WTC11 (cell line): ENCODE measurements around the gene LTA. TPM values are rescaled to one million over a fixed set of nuclear protein-coding genes. Genes with fewer than 3 reads are reported as not detected.

Experiments
- AR ChIP-seq: fragments of 250-450 bp; sonication (Bioruptor Pico); IDR thresholded peaks from 2 replicates; pipeline ENCODE4 v1.9.0; 2021; ENCODE audit warnings: mild to moderate bottlenecking
- ARID4B ChIP-seq: sonication (generic); formaldehyde crosslinking; IDR thresholded peaks from 2 replicates; pipeline ENCODE4 v1.8.0; 2023; ENCODE audit warnings: missing genetic modification reagents, mild to moderate bottlenecking, borderline replicate concordance
- E2F4 ChIP-seq: sonication (generic); formaldehyde crosslinking; IDR thresholded peaks from 2 replicates; pipeline ENCODE4 v1.8.1; 2022; ENCODE audit warnings: low read depth, mild to moderate bottlenecking, moderate library complexity, missing genetic modification reagents, borderline replicate concordance
- ETV6 ChIP-seq: sonication (generic); formaldehyde crosslinking; IDR thresholded peaks from 2 replicates; pipeline ENCODE4 v1.8.1; 2022; ENCODE audit warnings: mild to moderate bottlenecking, missing genetic modification reagents
- FOXP1 ChIP-seq: sonication (generic); formaldehyde crosslinking; IDR thresholded peaks from 2 replicates; pipeline ENCODE4 v1.8.0; 2022; ENCODE audit warnings: missing genetic modification reagents, mild to moderate bottlenecking, moderate library complexity, borderline replicate concordance
- HMGA2 ChIP-seq: fragments of 250-450 bp; sonication (Bioruptor Pico); IDR thresholded peaks from 2 replicates; pipeline ENCODE4 v1.4.0; 2021; ENCODE audit warnings: mild to moderate bottlenecking, moderate library complexity
- HMGXB4 ChIP-seq: sonication (generic); formaldehyde crosslinking; IDR thresholded peaks from 2 replicates; pipeline ENCODE4 v1.8.1; 2023; ENCODE audit warnings: mild to moderate bottlenecking, moderate library complexity, missing genetic modification reagents
- KAT7 ChIP-seq: sonication (generic); formaldehyde crosslinking; IDR thresholded peaks from 2 replicates; pipeline ENCODE4 v1.8.1; 2023; ENCODE audit warnings: missing genetic modification reagents, mild to moderate bottlenecking, borderline replicate concordance
- MAX ChIP-seq: sonication (generic); formaldehyde crosslinking; IDR thresholded peaks from 2 replicates; pipeline ENCODE4 v1.8.0; 2022; ENCODE audit warnings: mild to moderate bottlenecking, missing genetic modification reagents
- NFE2L1 ChIP-seq: sonication (generic); formaldehyde crosslinking; IDR thresholded peaks from 2 replicates; pipeline ENCODE4 v1.8.1; 2023; ENCODE audit warnings: missing genetic modification reagents
- NR2C2 ChIP-seq: sonication (generic); formaldehyde crosslinking; IDR thresholded peaks from 2 replicates; pipeline ENCODE4 v1.8.0; 2022; ENCODE audit warnings: mild to moderate bottlenecking, missing genetic modification reagents
- SOX15 ChIP-seq: fragments of 250-450 bp; sonication (Bioruptor Pico); IDR thresholded peaks from 2 replicates; pipeline ENCODE4 v1.9.0; 2021; ENCODE audit warnings: mild to moderate bottlenecking
- TEAD1 ChIP-seq: sonication (generic); formaldehyde crosslinking; IDR thresholded peaks from 2 replicates; pipeline ENCODE4 v1.8.0; 2022; ENCODE audit warnings: mild to moderate bottlenecking, missing genetic modification reagents
- USF1 ChIP-seq: sonication (generic); formaldehyde crosslinking; IDR thresholded peaks from 2 replicates; pipeline ENCODE4 v1.8.0; 2022; ENCODE audit warnings: mild to moderate bottlenecking, missing genetic modification reagents
- ZBTB43 ChIP-seq: sonication (generic); formaldehyde crosslinking; IDR thresholded peaks from 2 replicates; pipeline ENCODE4 v1.8.1; 2023; ENCODE audit warnings: mild to moderate bottlenecking, missing genetic modification reagents
- ZMAT4 ChIP-seq: fragments of 250-450 bp; sonication (Bioruptor Pico); IDR thresholded peaks from 2 replicates; pipeline ENCODE4 v1.9.0; 2021; ENCODE audit warnings: mild to moderate bottlenecking
- ZNF232 ChIP-seq: sonication (generic); formaldehyde crosslinking; IDR thresholded peaks from 2 replicates; pipeline ENCODE4 v1.8.0; 2022; ENCODE audit warnings: mild to moderate bottlenecking, missing genetic modification reagents
- ZNF317 ChIP-seq: sonication (generic); formaldehyde crosslinking; IDR thresholded peaks from 2 replicates; pipeline ENCODE4 v1.8.1; 2023; ENCODE audit warnings: low read depth, mild to moderate bottlenecking, moderate library complexity, missing genetic modification reagents, borderline replicate concordance
- ZNF416 ChIP-seq: fragments of 250-450 bp; sonication (Bioruptor Pico); IDR thresholded peaks from 2 replicates; pipeline ENCODE4 v1.9.0; 2021; ENCODE audit warnings: mild to moderate bottlenecking, inconsistent platforms
- total RNA-seq: library from RNA; stranded (reverse); gene quantifications from 3 replicates; pipeline ENCODE4 v1.2.3, GENCODE V29; 2021

The LTA gene
- total RNA-seq, 1 experiment from 2014 or later, result 0.46 TPM

GRCh38 chr6:31620586-31621319 lies 48.7 kb downstream of the LTA start, which contains the start of gene PRRC2A (continued):
- TF ChIP-seq NR2C2 (CRISPR knock-in tag) (no peak), ETV6 (no peak), ARID4B (CRISPR knock-in tag) (peak; percentile 55; the same call in 1 of the 2 replicates), ZNF317 (CRISPR knock-in tag) (0 out of 2 replicates have a peak, but pooled peaks have one; percentile 15), E2F4 (CRISPR knock-in tag) (peak; percentile 35; the same call in 1 of the 2 replicates), KAT7 (CRISPR knock-in tag) (peak; percentile 93; the same call in 1 of the 2 replicates), ZBTB43 (CRISPR knock-in tag) (peak; percentile 77; the same call in 1 of the 2 replicates), HMGXB4 (CRISPR knock-in tag) (peak; percentile 59), SOX15 (CRISPR knock-in tag) (no peak), USF1 (peak; percentile 32; the same call in 1 of the 2 replicates), HMGA2 (CRISPR knock-in tag) (no peak), TEAD1 (CRISPR knock-in tag) (0 out of 2 replicates have a peak, but pooled peaks have one; percentile 49), MAX (CRISPR knock-in tag) (peak; percentile 33; the same call in 1 of the 2 replicates), ZNF232 (CRISPR knock-in tag) (peak; percentile 62; the same call in 1 of the 2 replicates), FOXP1 (CRISPR knock-in tag) (peak; percentile 30; the same call in 1 of the 2 replicates), ZNF416 (peak; percentile 23; the same call in 1 of the 2 replicates), ZMAT4 (no peak), NFE2L1 (CRISPR knock-in tag) (no peak), AR (CRISPR knock-in tag) (no peak; the same call in 1 of the 2 replicates)
